SH-SY5Y (cell line): ENCODE results near the gene PIP5K1C.

Source experiments
- GATA2 ChIP-seq: IDR thresholded peaks from 2 replicates; pipeline ENCODE4 v1.6.1; 2011; ENCODE audit warnings: mild to moderate bottlenecking, low read depth, low read length
- GATA3 ChIP-seq: IDR thresholded peaks from 2 replicates; pipeline ENCODE4 v1.6.1; 2011; ENCODE audit warnings: low read depth, mild to moderate bottlenecking, low read length, moderate library complexity

PIP5K1C gene

DNA sequence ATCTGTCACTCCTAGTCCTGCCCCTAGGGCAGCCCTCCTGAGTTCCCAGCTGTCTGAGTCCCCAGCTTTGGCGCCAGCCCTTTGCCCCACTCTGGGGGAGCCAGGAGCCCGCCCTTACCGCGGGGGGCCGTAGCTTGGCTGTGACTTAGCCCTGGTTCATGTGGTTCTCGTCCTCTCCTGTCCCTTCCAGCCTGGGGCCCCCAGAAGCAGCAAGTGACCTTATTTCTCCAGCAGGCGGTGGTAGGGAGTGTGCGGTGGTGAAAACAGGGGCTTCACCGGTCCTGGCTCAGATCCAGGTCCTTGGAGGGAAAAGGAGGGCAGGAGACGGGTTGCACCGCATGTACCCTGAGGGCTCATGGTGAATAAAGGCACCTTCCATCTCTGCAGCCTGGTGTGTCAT, 107.1 kb downstream of the PIP5K1C start:
- TF ChIP-seq GATA3 (no peak), GATA2 (no peak)

DNA sequence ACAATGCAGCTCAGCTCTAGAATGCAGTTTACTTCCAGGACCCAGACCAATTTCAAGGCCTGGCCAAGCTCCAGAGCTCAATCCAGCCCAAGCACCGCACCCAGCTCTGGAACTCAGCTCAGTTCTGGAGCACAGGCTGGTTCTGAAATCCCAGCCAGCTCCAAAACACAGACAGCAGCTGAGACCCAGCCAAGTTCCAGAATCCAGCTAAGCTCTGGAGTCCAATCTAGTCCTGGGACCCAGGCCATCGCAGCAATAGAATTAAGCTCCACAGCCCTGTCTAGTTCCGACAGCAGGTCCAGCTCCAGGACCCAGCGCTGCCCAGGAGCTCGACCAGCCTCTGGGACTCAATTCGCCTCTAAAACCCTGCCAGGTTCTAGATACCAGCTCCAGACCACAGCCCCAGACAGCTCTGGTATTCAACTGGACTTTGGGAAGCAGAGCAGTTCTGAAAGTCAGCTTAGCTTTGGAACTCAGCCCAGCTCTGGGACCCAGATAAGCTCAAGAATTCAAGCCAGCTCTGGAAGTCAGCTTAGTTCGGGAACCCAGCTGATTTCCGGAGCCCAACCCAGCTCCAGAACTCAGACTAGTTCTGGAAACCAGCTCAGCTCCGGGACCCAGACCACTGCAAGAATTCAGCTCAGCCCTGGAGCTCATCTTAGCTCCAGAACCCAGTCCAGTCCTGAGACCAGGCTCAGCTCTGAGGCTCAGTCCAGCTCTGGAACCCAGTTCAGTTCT, 108.2 kb downstream of the PIP5K1C start:
- TF ChIP-seq GATA3 (no peak), GATA2 (no peak)

DNA sequence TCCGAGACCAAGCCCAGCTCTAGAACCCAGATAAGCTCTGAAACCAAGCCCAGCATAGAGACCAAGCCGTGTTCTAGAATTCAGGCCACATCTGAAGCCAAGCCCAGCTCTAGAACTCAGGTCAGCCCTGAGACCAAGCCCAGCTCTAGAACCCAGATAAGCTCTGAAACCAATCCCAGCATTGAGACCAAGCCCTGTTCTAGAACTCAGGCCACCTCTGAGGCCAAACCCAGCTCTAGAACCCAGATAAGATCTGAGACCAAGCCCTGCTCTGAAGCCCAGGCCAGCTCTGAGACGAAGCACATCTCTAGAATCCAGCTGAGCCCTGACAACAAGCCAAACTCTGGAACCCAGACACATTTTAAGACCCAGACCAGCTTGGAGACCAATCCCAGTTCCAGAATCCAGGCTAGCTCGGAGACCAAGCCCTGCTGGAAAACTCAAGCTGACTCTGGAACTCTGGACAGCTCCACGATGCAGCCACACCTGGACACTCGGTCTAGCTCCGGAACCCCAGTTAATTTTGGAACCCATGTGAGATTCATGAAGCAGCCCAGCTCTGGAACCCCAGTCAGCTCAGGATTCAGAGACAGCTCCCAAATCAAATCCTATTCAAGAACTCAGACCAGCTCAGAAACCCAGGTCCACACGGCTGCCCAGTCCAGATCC, 109.1 kb downstream of the PIP5K1C start:
- no peak for TF ChIP-seq GATA3
- no peak for TF ChIP-seq GATA2

DNA sequence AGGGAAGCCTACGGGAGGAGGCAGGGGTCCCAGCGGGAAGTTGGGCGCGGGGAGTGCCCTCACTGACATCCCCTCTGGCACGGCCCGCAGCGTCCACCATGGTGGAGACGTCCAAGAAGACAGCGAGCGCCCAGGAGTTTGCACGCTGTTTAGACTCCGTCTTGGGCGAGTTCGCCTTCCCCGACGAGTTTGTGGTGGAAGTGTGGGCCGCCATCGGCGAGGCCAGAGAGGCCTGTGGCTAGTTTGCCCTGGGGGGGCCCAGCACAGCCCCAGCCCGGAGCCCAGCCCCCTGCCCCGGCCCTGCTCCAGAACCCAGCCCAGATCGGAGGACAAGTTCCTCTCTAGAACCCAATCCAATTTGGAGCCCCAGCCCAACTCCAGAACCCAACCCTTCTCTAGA, 110.3 kb downstream of the PIP5K1C start:
- TF ChIP-seq GATA3 (no peak), GATA2 (no peak)

DNA sequence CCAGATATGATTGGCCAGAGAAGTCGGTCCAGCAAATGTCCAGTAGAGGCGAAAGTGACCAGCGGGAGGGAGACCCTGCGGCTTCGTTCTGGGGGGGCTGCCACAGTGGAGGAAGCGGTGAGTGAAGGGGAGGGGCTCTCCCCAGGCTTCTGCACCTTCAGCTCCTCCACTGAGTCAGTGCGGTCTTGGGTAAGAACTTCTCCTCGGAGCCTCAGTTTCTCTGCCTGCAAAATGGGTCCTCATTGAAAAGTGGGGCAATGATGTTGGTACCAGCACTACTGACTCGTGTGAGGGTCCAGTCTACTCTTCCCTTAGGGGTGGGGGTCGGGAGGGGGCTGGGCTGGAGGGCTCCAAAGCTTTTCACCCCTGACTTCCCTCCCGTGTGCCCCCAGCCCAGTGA, 110.8 kb downstream of the PIP5K1C start:
- TF ChIP-seq GATA2 = no peak
- no peak for TF ChIP-seq GATA3

DNA sequence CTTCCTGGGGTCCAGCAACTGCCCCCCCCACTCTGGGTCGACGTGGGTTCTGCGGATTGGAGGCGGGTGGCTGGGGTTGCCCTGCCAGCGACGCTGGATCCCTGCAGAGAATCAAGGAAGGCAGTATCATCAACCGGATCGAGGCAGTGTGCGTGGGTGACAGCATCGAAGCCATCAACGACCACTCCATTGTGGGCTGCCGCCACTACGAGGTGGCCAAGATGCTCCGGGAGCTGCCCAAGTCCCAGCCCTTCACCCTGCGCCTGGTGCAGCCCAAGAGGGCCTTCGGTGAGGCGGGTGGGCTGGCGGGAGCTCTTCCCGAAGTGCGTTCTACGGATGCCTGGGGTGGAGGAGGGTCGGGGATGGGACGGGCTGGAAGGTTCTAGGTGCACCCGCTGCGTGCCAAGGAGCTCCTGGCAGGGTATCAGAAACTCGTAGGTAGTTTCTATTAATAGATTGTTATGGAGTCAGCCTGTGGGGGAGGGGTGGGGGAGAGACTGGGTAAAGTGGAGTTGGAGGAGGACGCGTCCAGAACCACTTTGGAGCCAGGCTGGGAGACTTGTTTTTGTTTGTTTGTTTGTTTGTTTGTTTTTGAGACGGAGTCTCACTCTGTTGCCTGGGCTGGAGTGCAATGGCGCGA, 113.4 kb downstream of the PIP5K1C start:
- no peak for TF ChIP-seq GATA2
- no peak for TF ChIP-seq GATA3

DNA sequence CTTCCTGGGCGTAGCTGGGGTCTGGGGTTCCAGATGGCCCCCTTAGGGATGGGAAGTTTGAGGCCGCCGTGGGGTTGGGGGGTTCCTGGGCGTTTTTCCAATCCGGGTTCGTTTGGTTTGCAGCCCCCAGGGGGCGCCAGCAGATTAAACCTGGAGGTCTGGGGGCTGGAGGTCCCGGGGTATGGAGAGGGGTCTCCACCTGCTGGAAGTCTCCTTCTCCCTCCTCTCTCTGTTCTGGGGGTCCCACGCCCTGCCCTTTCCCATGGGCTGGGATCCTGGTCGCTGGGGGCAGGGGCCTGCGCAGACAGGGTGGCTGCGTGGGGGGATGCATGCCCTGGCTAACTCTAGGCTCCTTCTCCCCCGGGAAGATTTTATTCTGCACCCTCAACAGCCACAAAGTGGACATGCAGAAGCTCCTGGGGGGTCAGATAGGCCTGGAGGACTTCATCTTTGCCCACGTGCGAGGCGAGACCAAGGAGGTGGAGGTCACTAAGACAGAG, 114.1 kb downstream of the PIP5K1C start:
- TF ChIP-seq GATA2 (no peak), GATA3 (no peak)

DNA sequence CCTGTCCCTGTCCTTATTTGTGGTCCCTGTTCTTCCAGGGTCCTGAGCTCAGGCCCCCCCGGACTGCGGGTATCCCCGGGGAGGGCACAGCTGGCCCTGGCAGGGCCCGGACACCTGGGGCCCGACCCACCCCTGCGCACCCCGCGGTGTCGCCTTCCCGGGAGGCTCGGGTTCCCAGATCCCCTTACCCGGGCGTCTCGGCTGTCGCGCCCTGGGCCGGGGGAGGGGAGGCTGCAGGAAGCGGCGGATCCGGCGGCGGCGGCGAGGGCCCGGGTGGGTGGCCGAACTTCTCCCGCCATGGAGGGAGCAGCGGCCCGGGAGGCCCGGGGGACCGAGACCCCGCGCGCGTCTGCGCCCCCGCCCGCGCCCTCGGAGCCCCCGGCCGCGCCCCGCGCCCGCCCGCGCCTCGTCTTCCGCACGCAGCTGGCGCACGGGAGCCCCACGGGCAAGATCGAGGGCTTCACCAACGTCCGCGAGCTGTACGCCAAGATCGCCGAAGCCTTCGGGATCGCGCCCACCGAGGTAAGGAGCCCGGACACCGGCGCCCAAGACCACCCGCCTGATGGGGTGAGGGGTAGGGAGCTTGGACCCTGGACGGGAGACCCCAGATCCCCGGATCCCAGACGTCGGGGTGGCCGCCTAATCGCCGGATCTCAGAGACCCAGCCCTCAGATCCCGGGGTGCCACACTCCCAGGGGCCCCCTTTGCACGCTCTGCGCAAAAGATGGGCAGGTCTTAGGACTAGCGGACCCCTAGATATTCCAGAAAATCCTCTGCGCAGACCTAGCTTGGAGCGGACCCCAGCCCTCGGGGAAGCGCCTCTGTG, 114.8 kb downstream of the PIP5K1C start, which contains the start of gene GIPC3:
Gene GIPC3 (plus strand): TSS at position 178 of the 826 bp plus-strand sequence. CDS start 120 bp downstream, at position 298.
- TF ChIP-seq GATA2 = no peak
- no peak for TF ChIP-seq GATA3
